IMR-90 (cell line): ENCODE results near the gene AKNA. TPM values are rescaled to one million over a fixed set of nuclear protein-coding genes. Genes with fewer than 3 reads are reported as not detected.

Source experiments
- ATAC-seq: fragments of 200-7000 bp; cut with Tn5 transposase; 2 replicates; pipeline ENCODE4 v1.9.1; 2020; ENCODE audit warnings: low read depth, mild to moderate bottlenecking, moderate library complexity
- BruUV-seq: library from RNA; stranded (reverse); fragments of 400-500 nt; replicated peaks from 2 replicates; lab custom pipeline; 2021; lab: Mats Ljungman, UMichigan
- CTCF ChIA-PET: fragments of 300-600 bp; formaldehyde crosslinking; extraction: SDS; loops from one replicate; lab custom pipeline; 2021; ENCODE audit warnings: antibody characterized with exemption; lab: Yijun Ruan, JAX
- POLR2A ChIA-PET: fragments of 300-600 bp; sonication (Branson Sonifier 250); formaldehyde crosslinking; loops from one replicate; lab custom pipeline; 2022; ENCODE audit warnings: antibody characterized with exemption; ENCODE audit not compliant: unreplicated experiment; lab: Charles Lee
- DNase-seq: peaks from one replicate; pipeline ENCODE4 v3.0.0; 2013
- H2AFZ ChIP-seq: replicated peaks from 2 replicates; pipeline ENCODE3; 2013; ENCODE audit warnings: low read length, mild to moderate bottlenecking; ENCODE audit not compliant: poor library complexity
- H2AK5ac ChIP-seq: 2 replicates; pipeline ENCODE4 v1.6.1; 2013; ENCODE audit warnings: low read depth, low read length, inconsistent platforms
- H2AK9ac ChIP-seq: replicated peaks from 2 replicates; pipeline ENCODE3; 2013; ENCODE audit warnings: mild to moderate bottlenecking, low read depth, low read length, moderate library complexity; ENCODE audit not compliant: poor library complexity
- H2BK120ac ChIP-seq: 2 replicates; pipeline ENCODE4 v1.6.1; 2013; ENCODE audit warnings: low read depth, low read length, inconsistent platforms
- H2BK15ac ChIP-seq: 3 replicates; pipeline ENCODE4 v1.6.1; 2013; ENCODE audit warnings: low read depth, low read length, inconsistent platforms
- H2BK20ac ChIP-seq: 2 replicates; pipeline ENCODE4 v1.6.1; 2013; ENCODE audit warnings: low read depth, mild to moderate bottlenecking, inconsistent platforms, low read length, moderate library complexity
- H2BK5ac ChIP-seq: 2 replicates; pipeline ENCODE4 v1.6.1; 2013; ENCODE audit warnings: mild to moderate bottlenecking, low read depth, low read length, inconsistent platforms; ENCODE audit not compliant: poor library complexity, severe bottlenecking
- H3K14ac ChIP-seq: replicated peaks from 2 replicates; pipeline ENCODE4 v1.6.1; 2013; ENCODE audit warnings: low read depth, low read length, inconsistent platforms
- H3K18ac ChIP-seq: 2 replicates; pipeline ENCODE4 v1.6.1; 2013; ENCODE audit warnings: low read depth, low read length, control low read depth
- H3K23ac ChIP-seq: 2 replicates; pipeline ENCODE4 v1.6.1; 2013; ENCODE audit warnings: low read depth, low read length, inconsistent platforms
- H3K27ac ChIP-seq: 2 replicates; pipeline ENCODE4 v1.5.1; 2013; ENCODE audit warnings: mild to moderate bottlenecking, control low read depth, low read length; ENCODE audit not compliant: insufficient read depth
- H3K27me3 ChIP-seq: 2 replicates; pipeline ENCODE4 v1.6.1; 2013; ENCODE audit warnings: low read length; ENCODE audit not compliant: control insufficient read depth, insufficient read depth
- H3K36me3 ChIP-seq: 2 replicates; pipeline ENCODE4 v1.6.1; 2013; ENCODE audit warnings: low read length, mixed read lengths; ENCODE audit not compliant: control insufficient read depth, insufficient read depth
- H3K4ac ChIP-seq: 2 replicates; pipeline ENCODE4 v1.6.1; 2013; ENCODE audit warnings: low read depth, low read length, inconsistent platforms
- H3K4me1 ChIP-seq: 2 replicates; pipeline ENCODE4 v1.6.1; 2013; ENCODE audit warnings: low read length, mixed read lengths; ENCODE audit not compliant: control insufficient read depth, insufficient read depth
- H3K4me2 ChIP-seq: 2 replicates; pipeline ENCODE4 v1.6.1; 2013; ENCODE audit warnings: low read depth, mild to moderate bottlenecking, control low read depth, low read length, moderate library complexity
- H3K4me3 ChIP-seq: 2 replicates; pipeline ENCODE4 v1.5.1; 2013; ENCODE audit warnings: low read depth, mild to moderate bottlenecking, control low read depth, low read length, moderate library complexity; ENCODE audit not compliant: insufficient read depth
- H3K56ac ChIP-seq: 2 replicates; pipeline ENCODE4 v1.6.1; 2013; ENCODE audit warnings: low read length, inconsistent platforms; ENCODE audit not compliant: insufficient read depth; ENCODE audit errors: extremely low read depth
- H3K79me1 ChIP-seq, 2 experiments: 2 replicates each; pipeline ENCODE4 v1.6.1; 2013; ENCODE audit warnings: low read length in 2 of 2, inconsistent platforms in 1 of 2, low read depth in 1 of 2
- H3K9ac ChIP-seq: 2 replicates; pipeline ENCODE4 v1.6.1; 2013; ENCODE audit warnings: low read depth, low read length, control low read depth
- H3K9me1 ChIP-seq: 2 replicates; pipeline ENCODE4 v1.6.1; 2013; ENCODE audit warnings: low read length, inconsistent platforms; ENCODE audit not compliant: insufficient read depth
- H3K9me3 ChIP-seq: 2 replicates; pipeline ENCODE4 v1.6.1; 2013; ENCODE audit warnings: low read length; ENCODE audit not compliant: control insufficient read depth, insufficient read depth
- H4K20me1 ChIP-seq: 2 replicates; pipeline ENCODE4 v1.6.1; 2013; ENCODE audit warnings: low read length, inconsistent platforms; ENCODE audit not compliant: insufficient read depth
- H4K5ac ChIP-seq: 2 replicates; pipeline ENCODE4 v1.6.1; 2013; ENCODE audit warnings: mild to moderate bottlenecking, low read depth, low read length, control low read depth
- H4K8ac ChIP-seq, 2 experiments: 2 replicates each; pipeline ENCODE4 v1.6.1; 2013; ENCODE audit warnings: low read depth in 2 of 2, low read length in 2 of 2, control low read depth in 1 of 2, inconsistent platforms in 1 of 2
- H4K91ac ChIP-seq: 2 replicates; pipeline ENCODE4 v1.6.1; 2013; ENCODE audit warnings: low read depth, low read length, inconsistent platforms; ENCODE audit not compliant: insufficient read depth
- BHLHE40 ChIP-seq: fragments of 150-350 bp; IDR thresholded peaks from 2 replicates; pipeline ENCODE4 v1.6.1; 2016; ENCODE audit warnings: mild to moderate bottlenecking, low read depth, low read length
- CEBPB ChIP-seq: IDR thresholded peaks from 2 replicates; pipeline ENCODE4 v1.6.1; 2012; ENCODE audit warnings: low read depth, low read length, improper control_type of control experiment
- CHD1 ChIP-seq: IDR thresholded peaks from 2 replicates; pipeline ENCODE4 v1.6.1; 2012; ENCODE audit warnings: low read depth, low read length, improper control_type of control experiment
- CTCF ChIP-seq: conservative IDR thresholded peaks from 2 replicates; pipeline ENCODE4 v1.5.1; 2012; ENCODE audit warnings: mild to moderate bottlenecking, low read depth, low read length, improper control_type of control experiment
- ELK1 ChIP-seq: fragments of 150-350 bp; IDR thresholded peaks from 2 replicates; pipeline ENCODE4 v1.6.1; 2016; ENCODE audit warnings: low read depth, mild to moderate bottlenecking, low read length, moderate library complexity, borderline replicate concordance
- FOS ChIP-seq: fragments of 150-350 bp; IDR thresholded peaks from 2 replicates; pipeline ENCODE4 v1.6.1; 2016; ENCODE audit warnings: low read depth, low read length
- MAFK ChIP-seq: IDR thresholded peaks from 2 replicates; pipeline ENCODE4 v1.6.1; 2012; ENCODE audit warnings: low read depth, low read length, improper control_type of control experiment
- MAZ ChIP-seq: IDR thresholded peaks from 2 replicates; pipeline ENCODE4 v1.6.1; 2012; ENCODE audit warnings: low read depth, mild to moderate bottlenecking, low read length, improper control_type of control experiment, moderate library complexity, borderline replicate concordance
- MXI1 ChIP-seq: IDR thresholded peaks from 2 replicates; pipeline ENCODE4 v1.6.1; 2012; ENCODE audit warnings: low read depth, mild to moderate bottlenecking, low read length, moderate library complexity, borderline replicate concordance
- NFE2L2 ChIP-seq: fragments of 150-350 bp; IDR thresholded peaks from 2 replicates; pipeline ENCODE4 v1.6.1; 2016; ENCODE audit warnings: low read depth, mild to moderate bottlenecking, low read length
- RAD21 ChIP-seq: IDR thresholded peaks from 2 replicates; pipeline ENCODE4 v1.6.1; 2012; ENCODE audit warnings: low read length, improper control_type of control experiment
- RCOR1 ChIP-seq: IDR thresholded peaks from 2 replicates; pipeline ENCODE4 v1.6.1; 2012; ENCODE audit warnings: mild to moderate bottlenecking, low read length, improper control_type of control experiment; ENCODE audit not compliant: insufficient replicate concordance
- RFX5 ChIP-seq: IDR thresholded peaks from 2 replicates; pipeline ENCODE4 v1.8.0; 2012; ENCODE audit warnings: low read depth, mild to moderate bottlenecking, low read length, moderate library complexity
- USF2 ChIP-seq: fragments of 150-350 bp; IDR thresholded peaks from 2 replicates; pipeline ENCODE4 v1.6.1; 2017; ENCODE audit warnings: mild to moderate bottlenecking, antibody characterized with exemption, low read length, low read depth
- WGBS, 2 experiments: methylation state at CpG; one replicate each; pipeline versions ENCODE4 v1.1.5 to v1.1.7; 2013; ENCODE audit warnings: missing lambda C conversion rate in 2 of 2; ENCODE audit not compliant: insufficient read length in 1 of 2; ENCODE audit errors: extremely low coverage in 2 of 2; 5-methylcytosine and 5-hydroxymethylcytosine counted together
- dilution Hi-C: fragments of 300-500 bp; cut with HindIII; formaldehyde crosslinking; loops from one replicate; pipeline ENCODE4 v1.14.3; 2018; ENCODE audit warnings: low sequenced_read_pairs; ENCODE audit not compliant: unreplicated experiment
- in situ Hi-C: fragments of 300-500 bp; cut with MboI; formaldehyde crosslinking; loops from 3 replicates; pipeline ENCODE4 v1.14.3; 2019; ENCODE audit warnings: low sequenced_read_pairs, inconsistent platforms, mixed read lengths
- intact Hi-C: fragments of 100-400 bp; cut with micrococcal nuclease; formaldehyde crosslinking; loops from 2 replicates; pipeline ENCODE4 v1.10.0; 2022
- polyA plus RNA-seq, 3 experiments: library from polyadenylated mRNA; depleted of rRNA; stranded (reverse); fragments of >200 nt; gene quantifications; 2 replicates each; pipeline ENCODE4 v1.2.3, GENCODE V29; 2012; ENCODE audit warnings: low replicate concordance in 1 of 3
- total RNA-seq: library from RNA; depleted of rRNA; stranded (reverse); fragments of >200 nt; gene quantifications from 2 replicates; pipeline ENCODE4 v1.2.3, GENCODE V29; 2012

The AKNA gene
- total and polyA plus RNA-seq, 2 of the 4 experiments (the other 2 are of a cell fraction) = 2.7 to 7.3 TPM

- no peak overlapping the region for H3K4me3 ChIP-seq
- H3K56ac ChIP-seq = no peak overlapping the region
- H2BK20ac ChIP-seq = no peak overlapping the region
- BruUV-seq = no TSS peak
- no peaks in the 10 kb centered on the region for H3K9me1 ChIP-seq
- no peak overlapping the region for H4K8ac ChIP-seq
- TF ChIP-seq CHD1 = no peak
- no peak for TF ChIP-seq RAD21
- no peak for TF ChIP-seq CEBPB
- no peak for TF ChIP-seq RCOR1
- no peak for TF ChIP-seq RFX5
- no peak for TF ChIP-seq MAFK
- no peak for TF ChIP-seq MXI1
- no peak for TF ChIP-seq ELK1
- no peak for TF ChIP-seq USF2
- TF ChIP-seq FOS = no peak
- no peak for TF ChIP-seq MAZ
- TF ChIP-seq BHLHE40 = no peak
- TF ChIP-seq CTCF = no peak
- no peak for TF ChIP-seq NFE2L2
- H3K79me1 ChIP-seq = no peaks in the 10 kb centered on the region
- peaks cover 20% of the 10 kb centered on the region for H3K36me3 ChIP-seq
- intact Hi-C loops (no loop called here), in situ Hi-C loops (no loop called here), dilution Hi-C loops (no loop called here)
- H3K14ac ChIP-seq = no peak overlapping the region
- H3K9ac ChIP-seq = no peak overlapping the region
- no peak overlapping the region for H2AFZ ChIP-seq
- ChIA-PET CTCF (interaction anchor here (1.0 kb wide), 1 partner anchor 200 kb away, joined by 3 read pairs; no protein-coding TSS in a partner anchor), POLR2A (no interaction called here)
- no peak overlapping the region for H4K91ac ChIP-seq
- no peak overlapping the region for H2AK5ac ChIP-seq
- ATAC-seq (no peak), DNase-seq (no peak)
- H2BK5ac ChIP-seq = no peak overlapping the region
- H2BK120ac ChIP-seq = no peak overlapping the region
- no CpG with 5 or more reads among the region's 4 CpGs for WGBS, 2 experiments
- H4K20me1 ChIP-seq = no peaks in the 10 kb centered on the region
- H3K18ac ChIP-seq = no peak overlapping the region
- no peak overlapping the region for H4K5ac ChIP-seq
- no peaks in the 10 kb centered on the region for H3K9me3 ChIP-seq
- no peak overlapping the region for H2AK9ac ChIP-seq
- H3K4ac ChIP-seq = no peak overlapping the region
- no peak overlapping the region for H2BK15ac ChIP-seq
- no peak overlapping the region for H3K23ac ChIP-seq
- H3K4me1 ChIP-seq = no peaks in the 10 kb centered on the region
- H3K27me3 ChIP-seq = no peaks in the 10 kb centered on the region
- H3K4me2 ChIP-seq = no peak overlapping the region
- no peak overlapping the region for H3K27ac ChIP-seq
These were observed 87.5 kb downstream of the AKNA start for GRCh38 chr9:114300153-114300845.
